CD4-positive, alpha-beta T cell treated with Interleukin-10 for 1 hour (primary cell): ENCODE measurements around the gene CLN6.
"Not testable (repeated sequence)": the region's sequence is repeated elsewhere in the genome, so short reads cannot be mapped to it uniquely, and the experiment has no call there.

ENCODE experiments used
- DNase-seq: peaks from one replicate; pipeline ENCODE4 v3.0.0-alpha.2; 2020

The CLN6 gene

DNA sequence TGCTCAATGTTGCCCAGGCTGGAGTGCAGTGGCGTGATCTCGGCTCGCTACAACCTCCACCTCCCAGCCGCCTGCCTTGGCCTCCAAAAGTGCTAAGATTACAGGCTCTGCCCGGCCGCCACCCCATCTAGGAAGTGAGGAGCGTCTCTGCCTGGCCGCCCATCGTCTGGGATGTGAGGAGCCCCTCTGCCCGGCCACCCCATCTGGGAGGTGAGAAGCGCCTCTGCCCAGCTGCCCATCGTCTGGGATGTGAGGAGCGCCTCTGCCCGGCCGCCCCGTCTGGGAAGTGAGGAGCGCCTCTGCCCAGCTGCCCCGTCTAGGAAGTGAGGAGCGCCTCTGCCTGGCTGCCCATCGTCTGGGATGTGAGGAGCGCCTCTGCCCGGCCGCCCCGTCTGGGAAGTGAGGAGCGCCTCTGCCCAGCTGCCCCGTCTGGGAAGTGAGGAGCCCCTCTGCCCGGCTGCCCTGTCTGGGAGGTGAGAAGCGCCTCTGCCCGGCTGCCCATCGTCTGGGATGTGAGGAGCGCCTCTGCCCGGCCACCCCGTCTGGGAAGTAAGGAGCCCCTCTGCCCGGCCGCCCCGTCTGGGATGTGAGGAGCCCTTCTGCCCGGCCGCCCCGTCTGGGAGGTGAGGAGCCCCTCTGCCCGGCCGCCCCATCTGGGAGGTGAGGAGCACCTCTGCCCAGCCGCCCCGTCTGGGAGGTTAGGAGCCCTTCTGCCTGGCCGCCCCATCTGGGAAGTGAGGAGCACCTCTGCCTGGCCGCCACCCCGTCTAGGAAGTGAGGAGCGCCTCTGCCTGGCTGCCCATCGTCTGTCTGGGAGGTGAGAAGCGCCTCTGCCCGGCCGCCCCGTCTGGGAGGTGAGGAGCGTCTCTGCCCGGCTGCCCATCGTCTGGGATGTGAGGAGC lies 7.7 kb downstream of the CLN6 start:
- DNase-seq: not testable (repeated sequence)

DNA sequence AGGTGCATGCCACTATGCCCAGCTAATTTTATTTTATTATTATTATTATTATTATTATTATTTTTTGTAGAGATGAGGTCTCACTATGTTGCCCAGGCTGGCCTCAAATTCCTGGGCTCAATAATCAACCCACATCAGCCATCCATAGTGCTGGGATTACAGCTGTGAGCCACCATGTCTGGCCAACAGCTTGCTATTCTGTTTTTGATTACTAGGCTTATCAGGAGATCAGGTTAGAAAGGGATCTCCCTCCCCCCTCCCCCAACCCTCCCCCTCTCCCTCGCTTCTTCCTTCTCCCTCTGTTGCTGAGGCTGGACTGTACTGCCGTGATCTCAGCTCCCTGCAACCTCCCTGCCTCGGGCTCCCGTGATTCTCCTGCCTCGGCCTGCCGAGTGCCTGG lies 8.6 kb downstream of the CLN6 start:
- DNase-seq: no peak

DNA sequence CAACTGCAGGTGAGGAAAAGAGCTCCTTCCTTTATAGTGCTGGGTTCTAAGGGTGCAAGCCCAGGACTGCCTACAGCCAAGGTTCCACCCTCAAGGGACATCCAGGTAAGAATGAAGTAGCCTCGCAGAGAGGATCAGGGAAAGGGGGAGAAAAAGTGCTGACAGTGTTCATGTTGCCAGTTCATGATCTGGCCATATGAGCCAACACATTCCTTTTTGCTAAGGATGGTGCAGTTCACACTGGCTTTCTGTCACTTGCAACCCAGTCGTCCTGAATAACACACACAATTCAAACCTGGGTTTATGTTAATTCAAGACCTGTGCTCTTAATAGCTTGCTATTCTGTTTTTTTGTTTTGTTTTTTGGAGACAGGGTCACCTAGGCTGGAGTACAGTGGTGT lies 9.0 kb downstream of the CLN6 start:
- no peak for DNase-seq

DNA sequence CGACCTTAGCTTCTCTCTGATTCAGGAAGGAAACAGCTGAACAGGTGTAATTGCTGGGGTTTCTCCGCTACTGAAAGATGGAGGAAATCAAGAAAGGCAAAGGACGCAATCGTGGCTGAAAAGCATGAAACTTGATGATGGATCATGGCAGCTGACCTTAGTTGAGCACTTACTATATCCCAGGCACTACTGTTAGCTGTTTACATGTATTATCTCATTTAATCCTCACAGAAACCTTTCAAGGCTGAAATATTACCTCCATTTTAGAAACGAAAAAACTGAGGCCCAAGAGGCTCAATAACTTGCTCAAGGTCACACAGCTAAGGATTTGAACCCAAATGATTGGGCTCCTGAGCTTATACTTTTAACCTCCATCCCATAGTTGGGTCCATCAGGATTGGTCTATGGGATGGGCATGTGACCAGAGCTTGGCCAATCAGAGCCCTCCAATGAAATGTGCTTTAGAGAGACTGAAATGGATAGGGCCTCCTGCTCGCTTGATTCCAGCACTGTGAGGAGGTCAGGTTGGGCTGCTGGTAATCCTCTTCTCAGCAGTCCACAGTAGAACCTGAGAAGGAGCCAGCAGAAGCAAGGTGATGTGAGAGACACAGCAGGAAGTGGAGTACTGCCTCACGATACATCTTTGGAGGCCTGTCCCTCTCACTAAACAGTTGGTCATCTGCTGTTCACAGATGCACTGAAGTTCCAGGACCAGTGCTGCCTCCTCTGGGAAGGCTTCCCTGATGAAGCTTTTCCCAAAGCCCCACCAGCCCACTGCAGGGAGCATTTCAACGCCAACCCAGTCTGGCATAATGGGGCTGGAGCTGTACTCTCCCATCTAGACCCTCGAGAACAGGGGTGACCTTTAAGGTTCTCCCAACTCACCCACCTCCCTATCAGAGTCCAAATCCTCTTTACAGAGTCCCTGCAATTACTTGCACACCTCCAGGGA lies 10.4 kb downstream of the CLN6 start:
- no peak for DNase-seq

- no peak for DNase-seq
Observed at GRCh38 chr15:68218331-68218730, 11.2 kb downstream of the CLN6 start.

DNA sequence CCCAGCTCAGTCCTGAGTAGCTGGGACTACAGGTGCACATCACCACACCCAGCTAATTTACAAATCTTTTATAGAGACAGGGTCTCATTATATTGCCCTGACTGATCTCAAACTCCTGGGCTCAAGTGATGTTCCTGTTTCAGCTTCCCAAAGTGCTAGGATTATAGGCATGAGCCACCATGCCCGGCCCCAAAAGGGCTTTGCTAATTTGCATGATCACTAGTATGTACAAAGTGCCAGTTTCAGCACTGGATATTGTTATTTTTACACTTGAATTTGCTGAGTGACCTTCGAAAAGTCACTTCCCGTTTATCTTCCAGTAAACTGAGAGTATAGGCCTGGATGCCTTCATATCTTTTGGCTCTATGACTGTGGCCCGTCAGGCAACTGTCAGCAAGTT lies 12.2 kb downstream of the CLN6 start:
- DNase-seq: no peak

DNA sequence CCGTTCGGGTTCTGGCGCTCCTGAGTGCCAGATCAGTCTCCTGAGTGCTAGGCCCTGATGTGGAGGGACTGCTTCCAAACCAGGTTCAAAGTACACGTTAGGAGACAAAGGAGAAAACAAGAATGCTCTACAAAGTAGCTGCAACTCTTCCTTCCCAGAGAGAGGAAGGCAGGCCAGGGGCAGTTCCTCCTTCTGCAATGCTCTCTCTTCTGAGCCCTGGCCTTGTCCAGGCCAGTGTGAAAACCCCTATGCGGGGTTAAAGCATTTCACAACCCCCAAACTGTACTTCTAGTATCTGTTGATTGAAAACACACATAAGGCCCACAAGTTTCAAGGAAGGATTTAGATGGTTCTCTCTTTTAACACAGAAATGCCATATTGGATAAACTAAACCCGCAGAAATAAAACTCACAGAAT lies 14.7 kb downstream of the CLN6 start:
- DNase-seq: no peak

- no peak for DNase-seq
Observed at GRCh38 chr15:68213991-68214837, 15.3 kb downstream of the CLN6 start.

DNA sequence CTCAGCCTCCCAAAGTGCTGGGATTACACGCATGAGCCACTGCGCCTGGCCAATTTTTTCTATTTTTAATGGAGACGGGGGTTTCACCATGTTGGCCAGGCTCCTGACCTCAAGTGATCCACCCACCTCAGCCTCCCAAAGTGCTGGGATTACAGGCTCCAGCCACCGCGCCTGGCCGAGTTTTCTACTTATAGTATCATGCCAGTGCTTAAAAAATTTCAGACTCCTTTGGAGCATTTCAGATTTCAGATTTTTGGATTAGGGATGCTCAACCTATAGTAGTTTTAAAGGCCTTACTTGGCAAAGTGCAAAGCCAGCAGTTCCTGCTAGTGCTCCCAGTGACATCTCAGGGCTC lies 16.1 kb downstream of the CLN6 start:
- DNase-seq: not testable (repeated sequence)

DNA sequence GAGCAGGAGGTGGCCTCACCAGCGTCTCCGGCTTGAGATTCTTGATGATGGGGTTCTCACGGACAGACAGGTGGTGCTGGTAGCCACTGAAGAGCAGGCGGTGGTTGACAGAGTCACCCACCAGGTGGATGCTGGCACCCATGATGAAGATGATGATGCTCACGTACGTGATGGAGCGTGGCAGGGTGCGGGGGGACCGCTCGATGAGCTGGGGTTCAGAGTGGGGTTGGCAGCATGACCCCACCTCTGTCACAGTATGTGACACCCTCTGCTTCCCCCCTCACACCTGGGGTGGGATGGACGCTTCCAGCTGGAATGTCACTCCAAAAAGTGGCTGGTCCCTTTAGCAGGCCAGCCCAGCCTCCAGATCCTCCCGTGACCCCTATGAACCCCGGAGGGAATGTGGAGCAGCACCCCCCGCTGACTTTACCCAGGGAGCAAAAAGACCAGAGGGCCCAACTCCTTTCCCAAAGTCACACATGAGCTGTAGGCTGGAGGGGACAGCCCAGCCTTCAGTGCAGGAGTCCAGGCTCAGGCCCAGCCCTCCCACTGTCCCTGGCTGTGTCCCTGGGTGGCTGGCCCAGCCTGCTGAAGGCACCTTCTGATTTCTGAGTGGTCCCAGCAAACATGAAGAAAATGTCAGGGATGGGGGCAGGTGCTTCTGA lies 17.7 kb downstream of the CLN6 start:
- DNase-seq: no peak

DNA sequence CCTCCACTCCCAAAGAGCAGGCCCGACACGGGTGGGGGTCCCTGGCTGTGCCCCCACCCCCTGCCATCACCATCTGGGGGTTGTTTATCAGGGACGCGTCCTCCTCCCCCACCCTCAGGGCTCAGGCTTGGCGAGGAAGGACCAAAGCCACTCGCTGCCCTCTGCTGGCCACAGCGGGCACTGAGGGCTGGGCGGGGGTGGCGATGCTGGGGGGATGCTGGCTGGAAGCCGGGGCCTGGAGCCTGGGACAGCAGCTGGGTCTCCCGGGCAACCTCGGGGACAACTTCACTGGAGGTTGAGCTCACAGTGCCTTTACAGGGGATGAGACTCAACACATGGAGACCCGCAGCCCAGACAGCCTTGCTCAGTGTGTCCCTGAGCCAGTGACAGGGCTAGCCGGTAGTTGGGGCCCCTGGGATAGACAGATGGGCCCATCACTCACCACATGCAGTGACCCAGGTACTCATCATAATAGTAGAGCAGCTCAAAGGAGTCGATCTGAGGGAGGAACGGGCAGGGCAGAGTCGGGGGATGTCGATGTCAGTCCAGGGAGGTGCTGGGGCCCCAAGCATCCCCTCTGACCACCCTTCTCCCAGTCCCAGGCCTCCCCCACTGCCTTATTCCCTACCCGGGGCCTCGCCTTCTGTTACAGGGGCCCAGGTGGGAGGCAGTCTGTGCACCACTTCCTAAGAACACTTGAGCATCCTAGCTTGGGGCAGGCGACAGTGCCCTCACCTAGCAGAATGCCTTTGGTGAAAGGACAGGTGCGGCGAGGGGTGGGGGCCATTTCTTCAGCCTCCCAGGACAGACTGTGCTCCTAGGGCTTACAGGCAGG lies 18.5 kb downstream of the CLN6 start:
- DNase-seq: peak; percentile 43

GRCh38 chr15:68210409-68210756 lies 19.1 kb downstream of the CLN6 start:
- no peak for DNase-seq

DNA sequence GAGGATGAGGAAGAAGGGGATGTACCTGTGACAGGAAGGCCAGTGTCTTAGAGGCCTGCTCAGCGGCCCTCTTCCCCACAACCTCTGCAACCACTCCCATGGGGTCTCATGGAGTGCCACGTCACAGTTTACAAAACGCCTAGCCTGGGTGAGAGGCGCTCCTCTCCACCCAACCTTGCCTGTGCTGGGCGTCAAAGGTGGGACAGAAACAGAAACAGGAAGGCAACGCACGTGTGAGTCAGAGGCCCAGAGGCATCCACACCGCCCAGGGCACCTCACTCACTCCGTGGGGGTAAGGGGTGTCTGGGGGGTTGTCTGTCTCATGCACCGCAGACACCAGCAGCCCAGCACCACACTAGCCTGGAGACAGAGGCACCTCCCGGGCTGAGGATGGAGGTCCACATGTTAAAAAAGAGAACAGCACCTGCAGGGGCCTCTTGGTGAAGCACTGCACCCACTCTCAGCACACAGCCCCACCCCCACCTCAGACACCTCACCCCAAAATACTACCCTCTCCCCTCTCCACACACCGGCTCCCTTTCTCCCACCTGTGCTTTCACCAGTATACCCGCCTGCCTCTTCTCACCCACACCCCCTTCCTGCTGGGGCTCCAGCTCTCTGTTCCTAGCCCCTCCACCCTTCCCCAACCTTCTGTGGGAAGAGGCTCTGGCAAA lies 19.7 kb downstream of the CLN6 start:
- DNase-seq: no peak

DNA sequence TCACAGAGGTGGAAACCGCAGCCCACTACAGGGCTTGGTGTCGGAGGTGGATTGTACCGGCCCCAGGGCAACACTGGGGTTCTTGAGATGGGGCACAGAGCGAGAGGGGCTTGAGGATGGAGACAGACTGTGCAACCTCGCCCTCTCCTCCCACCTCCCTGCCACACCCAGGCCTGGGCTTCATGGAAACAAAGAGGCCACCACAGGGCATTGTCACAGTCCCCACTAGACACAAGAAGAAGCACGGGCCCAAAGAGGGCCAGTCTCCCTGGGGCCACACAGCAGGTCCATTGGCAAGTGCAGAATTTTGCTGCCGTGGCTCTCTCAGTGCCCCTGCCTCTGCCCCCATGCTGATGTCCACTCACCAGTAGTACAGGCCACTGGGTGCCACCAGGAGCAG lies 20.3 kb downstream of the CLN6 start:
- no peak for DNase-seq

- DNase-seq: no peak
Observed at GRCh38 chr15:68208636-68209240, 20.8 kb downstream of the CLN6 start.

- DNase-seq: no peak
Observed at GRCh38 chr15:68208136-68208535, 21.4 kb downstream of the CLN6 start.

DNA sequence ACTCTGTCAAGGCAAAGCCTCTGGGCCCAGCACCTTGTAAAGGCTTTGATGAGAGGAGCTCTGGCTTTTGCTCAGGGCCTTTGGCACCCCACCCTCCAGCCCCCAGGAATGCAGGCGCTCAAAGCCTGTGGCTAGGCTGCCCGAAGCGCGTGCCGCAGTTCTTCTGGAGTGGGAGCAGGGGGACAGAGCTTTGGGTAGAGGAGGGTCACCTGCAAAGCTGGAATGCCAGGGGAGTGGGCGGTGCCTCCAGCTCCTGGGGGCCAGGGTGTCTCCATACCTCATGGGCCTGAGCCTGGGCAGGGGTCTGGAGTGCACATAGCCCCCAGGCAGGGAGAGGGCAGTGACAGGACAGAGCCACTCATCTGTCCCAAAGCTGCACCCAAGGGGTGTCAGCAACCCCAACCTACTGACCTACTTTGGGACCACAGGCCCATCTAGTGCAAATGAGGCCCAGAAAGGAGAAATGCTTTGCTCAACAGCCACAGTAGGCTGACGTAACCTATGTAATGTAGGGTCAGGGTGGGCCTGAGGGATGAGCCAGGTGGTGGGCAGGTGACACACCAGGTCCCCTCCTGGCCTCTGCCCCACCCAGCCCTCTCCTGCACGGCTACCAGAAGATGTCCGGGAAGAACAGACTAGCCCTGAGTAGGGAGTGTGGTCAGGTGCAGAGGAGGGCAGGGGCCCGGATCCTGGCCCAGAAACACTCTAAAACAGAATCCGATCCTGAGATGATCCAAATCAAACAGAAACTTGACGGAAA lies 22.2 kb downstream of the CLN6 start:
- DNase-seq: no peak

DNA sequence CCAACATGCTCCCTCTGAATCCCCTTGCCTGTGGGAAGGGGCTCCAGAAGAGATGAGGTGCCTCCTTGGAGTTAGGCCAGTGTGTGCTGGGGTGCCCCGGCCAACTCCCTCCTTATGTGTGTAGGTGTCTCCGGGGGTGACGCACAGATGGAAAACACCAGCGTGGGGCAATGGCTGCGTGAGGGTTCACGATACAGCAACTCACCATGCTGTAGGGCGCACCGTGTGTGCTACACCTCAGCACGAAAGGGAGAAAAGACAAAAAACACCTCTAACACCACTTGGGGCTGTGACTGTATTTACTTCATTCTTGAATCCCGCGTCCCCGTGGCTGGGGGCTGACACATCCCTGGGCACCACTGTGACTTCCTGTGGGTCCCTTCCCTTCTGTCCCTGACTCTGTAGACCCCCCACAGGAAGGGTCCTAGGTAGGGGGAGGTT lies 22.8 kb downstream of the CLN6 start:
- no peak for DNase-seq

GRCh38 chr15:68205954-68206539 lies 23.5 kb downstream of the CLN6 start:
- DNase-seq: no peak
